HCT116 (cell line): ENCODE data around the gene TRPM8. TPM values are rescaled to one million over a fixed set of nuclear protein-coding genes. Genes with fewer than 3 reads are reported as not detected.
A peak's percentile ranks its signal among the peaks of the same experiment; 100 is the strongest.

Source experiments
- ATAC-seq: fragments of 200-7000 bp; cut with Tn5 transposase; 2 replicates; pipeline ENCODE4 v1.9.1; 2020; ENCODE audit warnings: mild to moderate bottlenecking, moderate library complexity
- BruUV-seq: library from RNA; stranded (reverse); fragments of 400-500 nt; replicated peaks from 2 replicates; lab custom pipeline; 2021; lab: Mats Ljungman, UMichigan
- CTCF ChIA-PET: fragments of 300-600 bp; sonication (Branson Sonifier 250); formaldehyde crosslinking; loops from one replicate; lab custom pipeline; 2021; ENCODE audit warnings: antibody characterized with exemption; lab: Charles Lee
- POLR2A ChIA-PET: fragments of 300-600, 350-600 bp; sonication (Branson Sonifier 250); formaldehyde crosslinking; loops from one replicate; lab custom pipeline; 2021; ENCODE audit warnings: antibody characterized with exemption; lab: Charles Lee
- RAD21 ChIA-PET, 2 experiments: fragments of 300-600 bp; sonication (Branson Sonifier 250); formaldehyde crosslinking; loops; one replicate each; lab custom pipeline; 2023; ENCODE audit warnings: low total read pairs in 2 of 2; ENCODE audit not compliant: uncharacterized antibody in 2 of 2, unreplicated experiment in 2 of 2, low non-redundant PET in 1 of 2; lab: Charles Lee
- DNase-seq: peaks from one replicate; pipeline ENCODE4 v3.0.0-alpha.2; 2010; ENCODE audit warnings: low read depth, low spot score
- H2AFZ ChIP-seq: fragments of 200-600 bp; shearing (Covaris generic), sonication (generic); 2 replicates; pipeline ENCODE4 v1.6.1; 2017; ENCODE audit warnings: low read depth, mixed run types, mixed read lengths, antibody characterized with exemption, low read length; ENCODE audit not compliant: poor library complexity, severe bottlenecking
- H3K27ac ChIP-seq: 2 replicates; pipeline ENCODE4 v1.5.1; 2012; ENCODE audit warnings: low read depth, low read length
- H3K27me3 ChIP-seq: fragments of 200-600 bp; sonication (generic); 2 replicates; pipeline ENCODE4 v1.6.1; 2016; ENCODE audit warnings: mixed run types, low read length, mixed read lengths; ENCODE audit not compliant: insufficient read depth
- H3K36me3 ChIP-seq, 2 experiments: fragments of 200-500 bp in 1 of 2; fragments of 200-600 bp in 1 of 2; sonication (Bioruptor generic) in 1 of 2; sonication (generic) in 1 of 2; 2 replicates each; pipeline versions ENCODE4 v1.5.1 to v1.6.1; 2014 to 2016; ENCODE audit warnings: low read length in 2 of 2, inconsistent platforms in 1 of 2, mixed read lengths in 1 of 2, mixed run types in 1 of 2; ENCODE audit not compliant: insufficient read depth in 2 of 2, control insufficient read depth in 1 of 2
- H3K4me1 ChIP-seq, 2 experiments: fragments of 200-600 bp in 1 of 2; sonication (generic) in 1 of 2; 2 replicates each; pipeline versions ENCODE4 v1.5.1 to v1.6.1; 2012 to 2017; ENCODE audit warnings: low read length in 2 of 2, inconsistent platforms in 1 of 2, mild to moderate bottlenecking in 1 of 2, mixed read lengths in 1 of 2, mixed run types in 1 of 2, moderate library complexity in 1 of 2; ENCODE audit not compliant: insufficient read depth in 2 of 2, control insufficient read depth in 1 of 2
- H3K4me2 ChIP-seq: fragments of 200-600 bp; sonication (generic); 2 replicates; pipeline ENCODE4 v1.6.1; 2017; ENCODE audit warnings: mixed run types, low read length, mixed read lengths
- H3K4me3 ChIP-seq, 2 experiments: fragments of 200-600 bp in 1 of 2; sonication (generic) in 1 of 2; replicated peaks in 1 of 2; 2 replicates each; pipeline ENCODE4 v1.5.1; 2011 to 2016; ENCODE audit warnings: low read length in 2 of 2, control low read depth in 1 of 2, low read depth in 1 of 2, mild to moderate bottlenecking in 1 of 2, mixed read lengths in 1 of 2, mixed run types in 1 of 2
- H3K79me2 ChIP-seq: fragments of 200-600 bp; sonication (generic); 2 replicates; pipeline ENCODE4 v1.6.1; 2017; ENCODE audit warnings: mild to moderate bottlenecking, mixed run types, low read length, moderate library complexity, mixed read lengths; ENCODE audit not compliant: insufficient read depth
- H3K9ac ChIP-seq: fragments of 200-600 bp; sonication (generic); 2 replicates; pipeline ENCODE4 v1.6.1; 2016; ENCODE audit warnings: low read length, mixed read lengths
- H3K9me2 ChIP-seq: fragments of 200-600 bp; sonication (generic), shearing (Covaris generic); 2 replicates; pipeline ENCODE4 v1.6.1; 2017; ENCODE audit warnings: mixed run types, mild to moderate bottlenecking, moderate library complexity; ENCODE audit not compliant: insufficient read depth
- H3K9me3 ChIP-seq, 2 experiments: fragments of 200-500 bp in 1 of 2; fragments of 200-600 bp in 1 of 2; sonication (Bioruptor generic) in 1 of 2; sonication (generic) in 1 of 2; 2 replicates each; pipeline ENCODE4 v1.6.1; 2014 to 2017; ENCODE audit warnings: low read length in 2 of 2, mixed read lengths in 2 of 2, inconsistent platforms in 1 of 2, low read depth in 1 of 2, mild to moderate bottlenecking in 1 of 2, mixed run types in 1 of 2, moderate library complexity in 1 of 2; ENCODE audit not compliant: control insufficient read depth in 1 of 2, insufficient read depth in 1 of 2
- H4K20me1 ChIP-seq: fragments of 200-600 bp; sonication (generic), shearing (Covaris generic); 2 replicates; pipeline ENCODE4 v1.6.1; 2017; ENCODE audit warnings: mixed run types, mild to moderate bottlenecking, moderate library complexity; ENCODE audit not compliant: insufficient read depth
- ATF3 ChIP-seq: IDR thresholded peaks from 2 replicates; pipeline ENCODE4 v1.6.1; 2012
- CBX3 ChIP-seq: IDR thresholded peaks from 2 replicates; pipeline ENCODE4 v1.6.1; 2012; ENCODE audit warnings: low read depth
- CEBPB ChIP-seq: IDR thresholded peaks from 2 replicates; pipeline ENCODE4 v1.6.1; 2012; ENCODE audit warnings: low read depth
- CTCF ChIP-seq, 3 experiments: fragments of 200-600 bp in 1 of 3; sonication (generic) in 1 of 3; IDR thresholded peaks in 2 of 3; conservative IDR thresholded peaks in 1 of 3; 2 replicates each; pipeline ENCODE4 v1.5.1; 2012 to 2017; ENCODE audit warnings: low read depth in 2 of 3, low read length in 2 of 3, antibody characterized with exemption in 1 of 3, borderline replicate concordance in 1 of 3, control low read depth in 1 of 3, mild to moderate bottlenecking in 1 of 3, mixed read lengths in 1 of 3, mixed run types in 1 of 3, moderate library complexity in 1 of 3; ENCODE audit not compliant: insufficient read depth in 1 of 3
- EGR1 ChIP-seq: IDR thresholded peaks from 2 replicates; pipeline ENCODE4 v1.6.1; 2012; ENCODE audit warnings: low read depth
- ELF1 ChIP-seq: IDR thresholded peaks from 2 replicates; pipeline ENCODE4 v1.6.1; 2012; ENCODE audit warnings: low read depth, borderline replicate concordance
- EZH2phosphoT487 ChIP-seq: fragments of 200-600 bp; IDR thresholded peaks from 2 replicates; pipeline ENCODE4 v1.6.1; 2018; ENCODE audit warnings: antibody characterized with exemption, borderline replicate concordance
- FOSL1 ChIP-seq: IDR thresholded peaks from 2 replicates; pipeline ENCODE4 v1.6.1; 2012; ENCODE audit warnings: low read depth
- JUND ChIP-seq: IDR thresholded peaks from 2 replicates; pipeline ENCODE4 v1.6.1; 2012
- MAX ChIP-seq: IDR thresholded peaks from 2 replicates; pipeline ENCODE4 v1.6.1; 2012
- POLR2AphosphoS5 ChIP-seq: IDR thresholded peaks from 2 replicates; pipeline ENCODE4 v1.6.1; 2011; ENCODE audit warnings: mild to moderate bottlenecking, low read depth, low read length, moderate library complexity
- RAD21 ChIP-seq: IDR thresholded peaks from 2 replicates; pipeline ENCODE4 v1.6.1; 2012; ENCODE audit warnings: low read depth, mild to moderate bottlenecking
- SIN3A ChIP-seq: IDR thresholded peaks from 2 replicates; pipeline ENCODE4 v1.6.1; 2012; ENCODE audit warnings: low read depth
- SRF ChIP-seq: IDR thresholded peaks from 2 replicates; pipeline ENCODE4 v1.6.1; 2012; ENCODE audit warnings: low read depth
- YY1 ChIP-seq: IDR thresholded peaks from 2 replicates; pipeline ENCODE4 v1.6.1; 2011; ENCODE audit warnings: low read length, low read depth, moderate library complexity, mild to moderate bottlenecking; ENCODE audit not compliant: insufficient replicate concordance; ENCODE audit errors: extremely low read depth
- ZBTB33 ChIP-seq: IDR thresholded peaks from 2 replicates; pipeline ENCODE4 v1.6.1; 2011; ENCODE audit warnings: mild to moderate bottlenecking, low read length, moderate library complexity; ENCODE audit not compliant: insufficient replicate concordance; ENCODE audit errors: extremely low read depth
- ZFX ChIP-seq: fragments of 450-650 bp; IDR thresholded peaks from 2 replicates; pipeline ENCODE4 v1.6.1; 2017
- ZNF274 ChIP-seq: fragments of 200-500 bp; sonication (Bioruptor generic); IDR thresholded peaks from 2 replicates; pipeline ENCODE4 v1.6.1; 2014; ENCODE audit warnings: mild to moderate bottlenecking, low read depth, low read length, inconsistent platforms
- intact Hi-C: fragments of 100-400 bp; cut with micrococcal nuclease; formaldehyde crosslinking; loops from 2 replicates; pipeline ENCODE4 v1.10.0; 2022
- total RNA-seq: library from RNA; stranded (reverse); gene quantifications from one replicate; pipeline ENCODE4 v1.2.1, GENCODE V29; 2021; ENCODE audit not compliant: unreplicated experiment
- TF ChIP-seq, protein P1 (sequence below): IDR thresholded peaks from 2 replicates; pipeline ENCODE4 v1.6.1; 2012; ENCODE audit warnings: low read depth

Gene TRPM8
- total RNA-seq, 1 experiment from 2014 or later, result 0.39 TPM

DNA sequence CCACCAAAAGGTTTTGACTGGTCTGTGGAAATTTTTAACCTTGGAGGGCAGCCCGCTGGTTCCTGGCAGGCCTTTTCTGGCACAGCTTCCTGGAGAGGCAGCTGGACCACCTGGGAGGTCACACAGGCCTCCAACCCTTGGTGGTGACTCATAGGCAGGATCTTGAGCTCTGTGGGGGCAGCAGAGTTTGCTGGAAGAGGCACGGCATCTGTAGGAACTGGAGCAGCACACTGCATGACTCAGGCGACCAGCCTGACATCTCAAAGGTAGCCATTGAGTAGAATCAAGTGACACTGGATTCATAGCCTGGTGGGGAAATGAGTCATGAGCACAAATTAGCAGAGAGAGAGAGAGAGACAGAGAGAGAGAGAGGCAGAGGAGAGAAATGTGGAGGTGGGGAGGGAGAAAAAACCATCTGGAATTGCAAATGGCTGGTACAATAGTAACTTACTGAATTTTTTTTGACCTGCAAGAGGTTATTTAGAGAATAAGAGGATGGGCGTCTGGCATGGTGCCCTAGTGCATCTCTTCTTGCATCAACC is 57.4 kb downstream of the TRPM8 start:
- Histone ChIP-seq H2AFZ (no peak overlapping the region), H3K27me3 (no peaks in the 10 kb centered on the region), H3K27ac (peak overlapping the region; percentile 69), H3K4me1 (peaks cover 28 to 50% of the 10 kb centered on the region in 2 experiments), H3K9me2 (no peaks in the 10 kb centered on the region), H3K9ac (peak overlapping the region; percentile 22), H3K36me3 (no peaks in the 10 kb centered on the region), H3K79me2 (no peaks in the 10 kb centered on the region), H3K4me3 (peak overlapping the region; percentile 7 to 19; a peak in 2 of 4 replicates), H3K9me3 (no peaks in the 10 kb centered on the region), H3K4me2 (peak overlapping the region; percentile 68), H4K20me1 (no peaks in the 10 kb centered on the region)
- ATAC-seq (peak; percentile 93), DNase-seq (peak; percentile 98)
- RAD21 ChIA-PET, result interaction anchor here (0.7 to 1.4 kb wide), 4 partner anchors 172 to 1143 kb away, joined by 3 read pairs; no protein-coding TSS in a partner anchor
- POLR2A ChIA-PET, result interaction anchor here (0.9 to 1.0 kb wide), 2 partner anchors 11 to 275 kb away, joined by 3 to 4 read pairs; no protein-coding TSS in a partner anchor
- BruUV-seq, result no TSS peak
- CTCF ChIA-PET, result interaction anchor here (0.8 to 2.6 kb wide), 6 partner anchors 46 to 1142 kb away, joined by 3 to 12 read pairs (median 4); partner anchors contain the start of gene ARL4C
- intact Hi-C loops, result loop anchor here (5.0 kb wide), 1 partner anchor 128 kb away; no protein-coding TSS in a partner anchor
- TF ChIP-seq JUND (peak; percentile 99), CBX3 (peak; percentile 84; the same call in 1 of the 2 replicates), SRF (peak; percentile 93), ZBTB33 (no peak), ZFX (no peak), ATF3 (no peak), YY1 (peak; percentile 69), POLR2AphosphoS5 (peak; percentile 53; the same call in 1 of the 2 replicates), ELF1 (no peak; the same call in 1 of the 2 replicates), EZH2phosphoT487 (no peak), ZNF274 (no peak), CEBPB (0 out of 2 replicates have a peak, but pooled peaks have one; percentile 55), FOSL1 (peak; percentile 98), SIN3A (peak; percentile 87), RAD21 (peak; percentile 47), CTCF (IDR thresholded peaks at IDR 0.05 in 2 of 3, conservative IDR thresholded peaks at IDR 0.05 in 1 of 3; ENCODE audit: borderline replicate concordance in 1 of 3, insufficient read depth in 1 of 3, low read depth in 2 of 3, low read length in 2 of 3) (no peak), MAX (peak; percentile 86), EGR1 (peak; percentile 81)
- TF ChIP-seq, protein P1, sequence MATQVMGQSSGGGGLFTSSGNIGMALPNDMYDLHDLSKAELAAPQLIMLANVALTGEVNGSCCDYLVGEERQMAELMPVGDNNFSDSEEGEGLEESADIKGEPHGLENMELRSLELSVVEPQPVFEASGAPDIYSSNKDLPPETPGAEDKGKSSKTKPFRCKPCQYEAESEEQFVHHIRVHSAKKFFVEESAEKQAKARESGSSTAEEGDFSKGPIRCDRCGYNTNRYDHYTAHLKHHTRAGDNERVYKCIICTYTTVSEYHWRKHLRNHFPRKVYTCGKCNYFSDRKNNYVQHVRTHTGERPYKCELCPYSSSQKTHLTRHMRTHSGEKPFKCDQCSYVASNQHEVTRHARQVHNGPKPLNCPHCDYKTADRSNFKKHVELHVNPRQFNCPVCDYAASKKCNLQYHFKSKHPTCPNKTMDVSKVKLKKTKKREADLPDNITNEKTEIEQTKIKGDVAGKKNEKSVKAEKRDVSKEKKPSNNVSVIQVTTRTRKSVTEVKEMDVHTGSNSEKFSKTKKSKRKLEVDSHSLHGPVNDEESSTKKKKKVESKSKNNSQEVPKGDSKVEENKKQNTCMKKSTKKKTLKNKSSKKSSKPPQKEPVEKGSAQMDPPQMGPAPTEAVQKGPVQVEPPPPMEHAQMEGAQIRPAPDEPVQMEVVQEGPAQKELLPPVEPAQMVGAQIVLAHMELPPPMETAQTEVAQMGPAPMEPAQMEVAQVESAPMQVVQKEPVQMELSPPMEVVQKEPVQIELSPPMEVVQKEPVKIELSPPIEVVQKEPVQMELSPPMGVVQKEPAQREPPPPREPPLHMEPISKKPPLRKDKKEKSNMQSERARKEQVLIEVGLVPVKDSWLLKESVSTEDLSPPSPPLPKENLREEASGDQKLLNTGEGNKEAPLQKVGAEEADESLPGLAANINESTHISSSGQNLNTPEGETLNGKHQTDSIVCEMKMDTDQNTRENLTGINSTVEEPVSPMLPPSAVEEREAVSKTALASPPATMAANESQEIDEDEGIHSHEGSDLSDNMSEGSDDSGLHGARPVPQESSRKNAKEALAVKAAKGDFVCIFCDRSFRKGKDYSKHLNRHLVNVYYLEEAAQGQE, result no peak
